ENCODE results near the gene AGBL3. TPM values are rescaled to one million over a fixed set of nuclear protein-coding genes. Genes with fewer than 3 reads are reported as not detected.

The AGBL3 gene
- 4.4 TPM for polyA plus RNA-seq
- long read RNA-seq, donor 1 = 0 reads
- long read RNA-seq, donor 2 = 0 reads
- long read RNA-seq, donor 3, partial matches to known transcripts = 5 of 5 reads
- long read RNA-seq, donor 3, other reads (novel, unspliced or antisense) = 0 of 5 reads
- long read RNA-seq, donor 4 = 0 reads
- long read RNA-seq, donor 5 = 0 reads
- long read RNA-seq, donor 6 = 0 reads
- long read RNA-seq, donor 7 = 0 reads
- long read RNA-seq, donor 8 = 0 reads
- long read RNA-seq, donor 9 = 0 reads
- long read RNA-seq, donor 10 = 0 reads
- long read RNA-seq, donor 11, partial matches to known transcripts = 0 of 7 reads
- long read RNA-seq, donor 11, other reads (novel, unspliced or antisense) = 7 of 7 reads

DNA sequence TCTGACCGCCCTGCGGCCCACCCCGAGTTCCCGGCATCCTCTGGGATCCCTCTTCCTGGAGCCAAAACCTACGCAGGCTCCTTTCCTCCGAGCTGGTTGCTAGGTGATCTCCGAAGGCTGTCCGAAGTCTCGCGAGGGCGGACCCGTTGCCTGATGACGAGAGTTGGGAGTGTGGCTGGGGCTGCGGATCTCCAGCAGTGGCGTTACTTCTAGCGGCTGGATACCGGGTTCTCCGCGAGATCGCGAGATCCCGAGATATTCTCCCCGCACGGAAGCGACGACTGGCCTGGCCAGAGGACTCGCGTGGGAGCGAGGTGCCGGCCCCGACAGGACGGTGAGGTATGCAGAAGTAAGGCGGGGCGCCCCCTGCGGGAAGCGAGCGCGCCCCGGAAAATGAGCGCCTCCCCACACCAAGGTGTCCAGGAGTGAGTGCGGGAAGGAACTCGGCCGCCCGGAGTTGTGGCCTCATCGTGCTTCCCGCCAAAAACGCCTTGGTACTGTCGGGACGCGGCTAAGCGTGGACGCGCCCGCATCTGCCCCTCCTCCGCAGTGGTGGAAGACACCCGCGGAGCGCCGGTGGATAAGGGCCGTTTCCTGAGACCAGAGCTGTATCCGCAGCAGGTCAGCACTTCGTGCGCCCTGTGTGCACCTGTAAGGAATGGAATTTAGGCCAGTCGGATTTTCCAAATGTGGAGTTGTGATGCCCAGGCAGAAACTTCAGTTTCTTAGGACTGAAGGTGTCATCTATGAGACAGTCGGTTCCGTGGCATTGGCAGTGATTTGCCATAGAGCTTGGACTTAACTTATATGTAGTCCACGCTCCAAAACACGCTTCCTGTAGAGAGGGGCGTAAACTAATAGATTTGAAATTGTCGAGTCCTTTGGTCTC lies at the start of gene AGBL3:
Gene AGBL3, plus strand, starts transcription at position 146 of the 889 bp plus-strand sequence. CDS start 1,426 bp downstream, outside the sequence.
- Histone ChIP-seq H3K27ac (ENCODE audit: low read length) (peak within 1 kb of the TSS; percentile 75), H3K9me3 (ENCODE audit: control insufficient read depth, low read depth, low read length) (no peaks in the 10 kb centered on the region), H3K36me3 (ENCODE audit: control insufficient read depth, insufficient read depth, low read length) (no peaks in the 10 kb centered on the region), H3K4me3 (ENCODE audit: low read length) (peak within 1 kb of the TSS; percentile 72), H3K27me3 (ENCODE audit: control insufficient read depth, insufficient read depth, low read length) (no peaks in the 10 kb centered on the region), H3K4me1 (ENCODE audit: control insufficient read depth, insufficient read depth, low read length) (peaks cover 3% of the 10 kb centered on the region)
- no CpG with 5 or more reads among the region's 70 CpGs for WGBS (ENCODE audit: insufficient coverage, low lambda C conversion rate)
- peak; percentile 93 to 95 for DNase-seq

DNA sequence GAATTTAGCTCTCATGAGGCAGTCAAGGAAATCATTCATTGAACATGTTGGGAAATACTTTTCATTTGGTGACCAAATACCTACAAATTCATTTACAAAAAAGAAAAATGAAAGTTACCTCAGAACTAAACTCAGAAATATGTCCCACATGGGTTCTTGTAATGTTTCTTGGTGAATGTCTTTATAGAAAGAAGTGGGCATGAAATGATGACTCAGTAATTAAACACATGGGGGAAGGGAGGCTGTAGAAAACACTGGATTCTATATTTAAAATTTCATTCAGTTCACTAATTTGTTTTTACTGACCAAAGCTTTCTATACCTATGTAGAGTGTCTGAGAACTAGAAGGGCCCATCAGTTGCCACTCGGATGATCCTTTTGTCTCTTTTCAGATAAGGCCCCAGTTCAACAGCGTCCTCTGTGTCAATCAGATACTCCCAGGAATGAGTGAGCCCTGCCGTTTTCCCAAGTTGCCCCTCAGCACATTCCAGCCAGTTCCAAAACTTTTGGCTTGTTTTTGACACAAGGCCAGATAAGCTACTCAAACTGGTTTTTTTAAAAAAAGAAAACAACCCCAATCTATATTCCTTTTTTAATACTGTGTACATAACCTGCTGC lies 49.3 kb upstream of the AGBL3 start:
- DNase-seq = no peak
- Histone ChIP-seq H3K4me1 (ENCODE audit: control insufficient read depth, insufficient read depth, low read length) (peaks cover 1% of the 10 kb centered on the region), H3K9me3 (ENCODE audit: control insufficient read depth, low read depth, low read length) (peaks cover 3% of the 10 kb centered on the region), H3K36me3 (ENCODE audit: control insufficient read depth, insufficient read depth, low read length) (peaks cover 8% of the 10 kb centered on the region), H3K4me3 (ENCODE audit: low read length) (no peak overlapping the region), H3K27me3 (ENCODE audit: control insufficient read depth, insufficient read depth, low read length) (no peaks in the 10 kb centered on the region), H3K27ac (ENCODE audit: low read length) (no peak overlapping the region)
- 60% methylated on average over 1 of the region's 3 CpGs for WGBS (ENCODE audit: insufficient coverage, low lambda C conversion rate)

DNA sequence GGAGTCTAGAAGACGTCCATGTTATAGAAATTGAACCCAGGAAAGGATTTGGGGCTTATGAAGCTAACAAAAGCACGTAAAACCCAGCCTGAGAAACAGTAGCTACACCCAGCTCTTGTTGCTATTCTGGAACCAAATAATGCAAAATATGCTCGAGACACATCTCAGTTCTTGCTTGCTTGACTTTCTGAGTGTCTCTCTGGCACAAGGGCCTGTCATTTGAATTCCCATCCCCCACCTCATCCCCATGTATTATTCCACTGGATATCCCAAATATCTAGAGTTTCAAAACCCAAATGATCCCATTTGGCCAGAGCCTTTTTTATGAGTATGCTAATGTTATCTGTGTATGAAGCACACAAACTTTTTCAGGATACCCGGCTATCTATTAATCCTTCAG lies 48.2 kb upstream of the AGBL3 start:
- H3K27ac ChIP-seq (ENCODE audit: low read length) = no peak overlapping the region
- H3K27me3 ChIP-seq (ENCODE audit: control insufficient read depth, insufficient read depth, low read length) = no peaks in the 10 kb centered on the region
- peaks cover 8% of the 10 kb centered on the region for H3K36me3 ChIP-seq (ENCODE audit: control insufficient read depth, insufficient read depth, low read length)
- H3K9me3 ChIP-seq (ENCODE audit: control insufficient read depth, low read depth, low read length) = peaks cover under 1% of the 10 kb centered on the region
- 87% methylated on average over 3 of the region's 4 CpGs for WGBS (ENCODE audit: insufficient coverage, low lambda C conversion rate)
- DNase-seq = no peak
- peaks cover 10% of the 10 kb centered on the region for H3K4me1 ChIP-seq (ENCODE audit: control insufficient read depth, insufficient read depth, low read length)
- H3K4me3 ChIP-seq (ENCODE audit: low read length) = no peak overlapping the region

DNA sequence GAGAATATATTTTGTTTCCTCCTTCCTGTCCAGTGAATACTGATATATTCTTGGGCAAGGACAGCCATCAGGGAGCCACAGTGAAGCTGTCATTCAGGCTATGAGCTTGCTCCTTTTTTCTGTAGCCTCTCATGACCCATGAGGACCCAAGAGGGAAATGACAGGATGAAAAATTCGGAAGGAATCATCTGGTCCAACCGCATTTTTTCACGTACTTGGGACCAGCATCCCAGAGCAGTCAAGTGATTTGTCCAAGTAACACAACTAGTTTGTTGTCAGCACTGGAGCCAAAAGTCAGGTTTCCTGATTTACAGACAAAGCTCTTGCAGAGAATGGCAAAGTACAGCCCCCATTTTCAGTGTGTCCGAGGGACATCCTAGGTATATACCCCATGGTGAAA lies 47.2 kb upstream of the AGBL3 start:
- H3K9me3 ChIP-seq (ENCODE audit: control insufficient read depth, low read depth, low read length) = no peaks in the 10 kb centered on the region
- H3K4me3 ChIP-seq (ENCODE audit: low read length) = no peak overlapping the region
- no peak overlapping the region for H3K27ac ChIP-seq (ENCODE audit: low read length)
- no peaks in the 10 kb centered on the region for H3K27me3 ChIP-seq (ENCODE audit: control insufficient read depth, insufficient read depth, low read length)
- no CpG with 5 or more reads among the region's 4 CpGs for WGBS (ENCODE audit: insufficient coverage, low lambda C conversion rate)
- peaks cover 8% of the 10 kb centered on the region for H3K36me3 ChIP-seq (ENCODE audit: control insufficient read depth, insufficient read depth, low read length)
- DNase-seq = no peak
- peaks cover 10% of the 10 kb centered on the region for H3K4me1 ChIP-seq (ENCODE audit: control insufficient read depth, insufficient read depth, low read length)

DNA sequence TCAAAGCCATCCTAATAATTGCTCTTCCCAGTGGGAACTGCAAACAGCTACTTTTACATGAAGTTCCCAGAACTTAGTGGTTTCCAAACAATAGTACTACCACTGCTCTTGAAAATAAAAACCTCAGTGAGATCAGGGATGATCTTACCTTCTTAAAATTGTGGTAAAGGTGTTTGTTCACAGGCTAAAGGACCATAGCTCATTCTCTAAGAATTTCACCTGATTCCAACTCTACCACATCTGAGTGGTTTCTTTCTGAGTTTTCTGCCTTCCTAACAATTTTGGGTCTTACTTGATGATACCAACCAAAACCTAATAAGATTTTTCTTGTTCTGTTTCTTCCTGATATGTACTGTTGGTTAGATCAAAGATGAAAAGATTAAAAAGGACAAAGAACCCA lies 45.6 kb upstream of the AGBL3 start:
- Histone ChIP-seq H3K4me1 (ENCODE audit: control insufficient read depth, insufficient read depth, low read length) (peaks cover 10% of the 10 kb centered on the region), H3K27ac (ENCODE audit: low read length) (no peak overlapping the region), H3K4me3 (ENCODE audit: low read length) (no peak overlapping the region), H3K27me3 (ENCODE audit: control insufficient read depth, insufficient read depth, low read length) (no peaks in the 10 kb centered on the region), H3K36me3 (ENCODE audit: control insufficient read depth, insufficient read depth, low read length) (peaks cover 9% of the 10 kb centered on the region), H3K9me3 (ENCODE audit: control insufficient read depth, low read depth, low read length) (no peaks in the 10 kb centered on the region)
- DNase-seq = no peak

DNA sequence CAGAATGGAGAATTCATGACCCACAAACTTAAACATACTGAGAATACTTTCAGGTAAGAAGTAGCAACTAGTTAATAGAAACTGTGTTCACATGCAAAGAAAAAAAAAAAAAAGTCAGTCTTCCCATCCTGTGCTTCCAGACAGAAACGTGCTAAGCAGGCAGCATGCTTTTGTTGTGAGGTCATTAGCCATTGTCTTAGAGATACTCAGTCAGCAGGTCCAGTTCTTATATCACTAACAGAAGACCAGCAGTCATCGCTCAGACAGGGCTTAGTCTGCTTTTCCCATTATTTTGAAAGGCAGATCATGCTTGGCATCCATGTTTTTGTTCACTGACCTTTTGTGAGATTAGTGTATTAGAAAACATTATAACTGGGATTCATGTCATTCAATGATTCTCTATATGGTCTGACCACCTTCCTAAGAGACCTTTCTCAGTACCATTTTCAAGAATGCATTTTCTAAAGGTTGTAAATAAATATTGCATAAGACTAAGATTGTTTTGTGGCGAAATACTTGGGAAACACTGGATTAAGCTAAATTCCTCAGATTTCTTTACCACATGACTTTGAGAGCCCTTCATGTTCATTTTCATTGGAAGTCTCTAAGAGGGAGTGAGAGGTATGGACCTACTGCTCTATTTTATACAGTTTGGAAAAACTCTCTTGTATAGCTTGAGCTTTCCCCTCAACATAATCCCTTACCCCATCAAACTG lies 45.0 kb upstream of the AGBL3 start:
- DNase-seq = peak; percentile 26 to 57
- Histone ChIP-seq H3K9me3 (ENCODE audit: control insufficient read depth, low read depth, low read length) (no peaks in the 10 kb centered on the region), H3K27ac (ENCODE audit: low read length) (no peak overlapping the region), H3K4me1 (ENCODE audit: control insufficient read depth, insufficient read depth, low read length) (peaks cover 10% of the 10 kb centered on the region), H3K36me3 (ENCODE audit: control insufficient read depth, insufficient read depth, low read length) (peaks cover 5% of the 10 kb centered on the region), H3K27me3 (ENCODE audit: control insufficient read depth, insufficient read depth, low read length) (no peaks in the 10 kb centered on the region), H3K4me3 (ENCODE audit: low read length) (no peak overlapping the region)
- WGBS (ENCODE audit: insufficient coverage, low lambda C conversion rate) = no CpG with 5 or more reads among the region's 3 CpGs

DNA sequence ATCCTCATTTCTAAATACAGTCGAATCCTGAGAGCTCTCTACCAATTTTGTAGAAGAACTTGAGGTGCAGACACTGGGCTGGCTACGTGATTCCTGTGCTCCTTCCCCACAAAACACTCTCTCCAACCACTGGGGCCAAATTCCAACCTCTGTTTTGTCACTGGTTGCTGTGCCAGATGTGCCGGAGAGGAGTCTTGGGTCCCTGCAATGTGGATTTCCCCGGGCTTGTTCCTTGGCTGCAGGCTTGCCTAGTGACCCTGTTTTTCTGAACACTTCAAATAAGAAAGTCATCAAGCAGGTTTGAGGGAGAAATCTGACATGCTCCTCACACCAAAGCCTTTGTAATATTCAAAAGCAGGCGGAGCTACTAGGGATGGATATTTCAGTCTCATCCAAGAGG lies 44.4 kb upstream of the AGBL3 start:
- Histone ChIP-seq H3K9me3 (ENCODE audit: control insufficient read depth, low read depth, low read length) (no peaks in the 10 kb centered on the region), H3K4me1 (ENCODE audit: control insufficient read depth, insufficient read depth, low read length) (peaks cover 10% of the 10 kb centered on the region), H3K27ac (ENCODE audit: low read length) (no peak overlapping the region), H3K27me3 (ENCODE audit: control insufficient read depth, insufficient read depth, low read length) (no peaks in the 10 kb centered on the region), H3K4me3 (ENCODE audit: low read length) (no peak overlapping the region), H3K36me3 (ENCODE audit: control insufficient read depth, insufficient read depth, low read length) (peaks cover 6% of the 10 kb centered on the region)
- DNase-seq = no peak
- WGBS (ENCODE audit: insufficient coverage, low lambda C conversion rate) = 72% methylated on average over 2 of the region's 5 CpGs

DNA sequence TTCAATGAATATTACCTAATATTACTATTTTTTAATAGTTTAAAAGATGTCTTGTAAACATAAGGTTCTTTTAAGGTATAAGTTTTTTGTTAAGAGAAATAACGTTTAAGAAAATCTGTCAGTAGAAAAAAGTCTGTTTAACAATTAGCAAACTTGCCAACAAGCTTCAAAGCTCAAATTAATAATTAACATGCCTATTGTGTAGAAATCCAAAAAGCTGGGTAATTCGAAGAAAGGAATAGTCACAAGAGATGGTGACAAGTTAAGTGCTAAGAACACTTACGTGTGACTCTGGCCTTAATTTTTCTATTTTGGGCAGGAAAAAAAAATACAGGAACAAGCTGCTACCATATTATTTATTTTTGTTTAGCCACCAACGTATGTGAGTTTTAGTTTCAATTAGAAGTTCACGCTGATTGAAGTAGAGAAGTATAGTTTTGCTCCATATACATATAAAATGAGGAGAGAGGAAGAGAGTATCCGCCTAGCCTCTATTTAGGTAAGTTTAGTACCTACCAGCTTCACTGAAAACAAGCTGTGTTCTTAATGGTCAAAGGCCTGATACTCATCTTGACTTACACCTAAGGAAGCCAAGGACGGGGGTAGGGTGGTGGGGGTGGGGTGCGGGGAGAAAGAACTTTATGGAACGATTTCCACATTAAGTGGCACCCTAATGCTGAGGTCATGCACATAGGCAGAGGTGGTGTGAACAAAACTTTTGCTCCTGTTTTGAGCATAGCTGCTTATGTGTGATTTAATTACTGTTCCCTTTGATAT lies 43.4 kb upstream of the AGBL3 start:
- 8% methylated on average over 4 of the region's 9 CpGs for WGBS (ENCODE audit: insufficient coverage, low lambda C conversion rate)
- Histone ChIP-seq H3K27me3 (ENCODE audit: control insufficient read depth, insufficient read depth, low read length) (no peaks in the 10 kb centered on the region), H3K27ac (ENCODE audit: low read length) (peak overlapping the region; percentile 16), H3K9me3 (ENCODE audit: control insufficient read depth, low read depth, low read length) (peaks cover 3% of the 10 kb centered on the region), H3K4me1 (ENCODE audit: control insufficient read depth, insufficient read depth, low read length) (peaks cover 10% of the 10 kb centered on the region), H3K4me3 (ENCODE audit: low read length) (no peak overlapping the region), H3K36me3 (ENCODE audit: control insufficient read depth, insufficient read depth, low read length) (peaks cover 8% of the 10 kb centered on the region)
- DNase-seq = peak; percentile 14 to 53

DNA sequence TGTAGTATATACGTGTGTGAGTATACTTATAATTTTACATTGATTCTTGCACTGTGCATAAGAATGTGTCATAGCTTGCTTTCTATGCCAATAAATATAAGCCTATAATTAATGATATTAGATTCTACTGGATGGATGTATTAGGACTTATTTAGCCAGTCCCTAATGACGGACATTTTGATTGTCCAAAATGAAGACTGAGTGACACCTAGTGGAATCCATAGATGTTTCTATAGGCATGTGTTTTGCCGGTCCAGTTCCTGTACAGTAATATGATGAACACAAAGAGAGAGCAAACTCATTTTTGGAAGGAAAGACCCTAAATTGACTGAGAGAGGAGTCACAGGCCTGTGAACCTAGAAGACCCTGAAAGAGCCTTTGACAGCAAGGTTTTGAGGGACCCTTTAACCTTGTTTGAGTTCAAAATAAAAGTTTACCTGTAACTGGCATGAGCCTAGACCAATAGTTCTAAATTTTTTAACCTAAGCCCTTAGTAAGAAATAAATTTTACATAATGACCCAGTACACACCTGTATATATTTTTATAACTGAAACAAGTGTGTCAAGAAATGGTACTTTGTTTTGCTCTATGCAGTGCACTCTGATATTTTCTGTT lies 42.4 kb upstream of the AGBL3 start:
- 58% methylated on average over 2 of the region's 3 CpGs for WGBS (ENCODE audit: insufficient coverage, low lambda C conversion rate)
- peak; percentile 19 to 37 for DNase-seq
- Histone ChIP-seq H3K4me3 (ENCODE audit: low read length) (no peak overlapping the region), H3K27ac (ENCODE audit: low read length) (no peak overlapping the region), H3K9me3 (ENCODE audit: control insufficient read depth, low read depth, low read length) (peaks cover 3% of the 10 kb centered on the region), H3K27me3 (ENCODE audit: control insufficient read depth, insufficient read depth, low read length) (no peaks in the 10 kb centered on the region), H3K4me1 (ENCODE audit: control insufficient read depth, insufficient read depth, low read length) (peaks cover 10% of the 10 kb centered on the region), H3K36me3 (ENCODE audit: control insufficient read depth, insufficient read depth, low read length) (peaks cover 10% of the 10 kb centered on the region)
